ENCODE data around the gene PRKAR2B. TPM values are rescaled to one million over a fixed set of nuclear protein-coding genes. Genes with fewer than 3 reads are reported as not detected.

The PRKAR2B gene
- total and polyA plus RNA-seq, 2 donors (not counting 1 experiment from before 2014, with no cell fraction given): 6.5 to 14.7 TPM

DNA sequence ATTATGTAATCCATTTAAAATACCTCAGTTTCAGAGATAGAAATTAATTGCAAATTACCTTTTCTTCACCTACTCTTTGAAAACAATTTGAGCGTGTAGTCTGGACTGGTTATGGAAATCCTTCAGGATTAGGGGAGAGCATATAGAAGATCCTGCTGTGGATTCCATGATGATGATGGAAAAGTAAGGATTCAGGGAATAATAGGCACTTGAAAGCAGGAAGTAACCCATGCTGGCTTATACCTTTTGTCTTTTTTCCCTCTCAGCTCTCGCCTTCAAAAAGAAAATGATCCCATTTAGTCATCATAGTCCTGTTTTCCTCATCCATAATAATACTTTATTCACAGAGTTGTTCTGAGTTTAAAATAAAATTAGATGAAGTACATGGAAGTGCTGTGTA lies 128.7 kb downstream of the PRKAR2B start:
- no peaks in the 10 kb centered on the region for H3K36me3 ChIP-seq (ENCODE audit: control insufficient read depth, insufficient read depth, low read length)
- no peak overlapping the region for H3K4me3 ChIP-seq (replicated peaks in 1 of 4; ENCODE audit: control extremely low read depth in 1 of 4, insufficient read depth in 1 of 4, low read depth in 3 of 4, low read length in 4 of 4)
- H3K79me2 ChIP-seq (ENCODE audit: control insufficient read depth, insufficient read depth, low read length): peaks cover 62% of the 10 kb centered on the region
- no peak overlapping the region for H3K9ac ChIP-seq (ENCODE audit: insufficient read depth, low read length)
- no peak overlapping the region for H2AFZ ChIP-seq (ENCODE audit: low read length)
- no peak for TF ChIP-seq EZH2 (IDR thresholded peaks at IDR 0.05; ENCODE audit: low read length, missing control alignments)
- TF ChIP-seq, protein P1, sequence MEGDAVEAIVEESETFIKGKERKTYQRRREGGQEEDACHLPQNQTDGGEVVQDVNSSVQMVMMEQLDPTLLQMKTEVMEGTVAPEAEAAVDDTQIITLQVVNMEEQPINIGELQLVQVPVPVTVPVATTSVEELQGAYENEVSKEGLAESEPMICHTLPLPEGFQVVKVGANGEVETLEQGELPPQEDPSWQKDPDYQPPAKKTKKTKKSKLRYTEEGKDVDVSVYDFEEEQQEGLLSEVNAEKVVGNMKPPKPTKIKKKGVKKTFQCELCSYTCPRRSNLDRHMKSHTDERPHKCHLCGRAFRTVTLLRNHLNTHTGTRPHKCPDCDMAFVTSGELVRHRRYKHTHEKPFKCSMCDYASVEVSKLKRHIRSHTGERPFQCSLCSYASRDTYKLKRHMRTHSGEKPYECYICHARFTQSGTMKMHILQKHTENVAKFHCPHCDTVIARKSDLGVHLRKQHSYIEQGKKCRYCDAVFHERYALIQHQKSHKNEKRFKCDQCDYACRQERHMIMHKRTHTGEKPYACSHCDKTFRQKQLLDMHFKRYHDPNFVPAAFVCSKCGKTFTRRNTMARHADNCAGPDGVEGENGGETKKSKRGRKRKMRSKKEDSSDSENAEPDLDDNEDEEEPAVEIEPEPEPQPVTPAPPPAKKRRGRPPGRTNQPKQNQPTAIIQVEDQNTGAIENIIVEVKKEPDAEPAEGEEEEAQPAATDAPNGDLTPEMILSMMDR (conservative IDR thresholded peaks at IDR 0.05 in 1 of 2, IDR thresholded peaks at IDR 0.05 in 1 of 2; ENCODE audit: low read depth in 1 of 2, low read length in 2 of 2): no peak
- no peaks in the 10 kb centered on the region for H3K4me1 ChIP-seq (ENCODE audit: control insufficient read depth, extremely low read depth, insufficient read depth, low read length)
- no peak overlapping the region for H3K27ac ChIP-seq (ENCODE audit: insufficient read depth, low read length)
- no peak overlapping the region for H3K4me2 ChIP-seq (ENCODE audit: extremely low read depth, insufficient read depth, low read length)
- no peaks in the 10 kb centered on the region for H3K27me3 ChIP-seq (ENCODE audit: control insufficient read depth, insufficient read depth, low read length)
- H3K9me3 ChIP-seq (ENCODE audit: control insufficient read depth, insufficient read depth, low read depth, low read length): no peaks in the 10 kb centered on the region
- H4K20me1 ChIP-seq (ENCODE audit: control insufficient read depth, extremely low read depth, insufficient read depth, low read length): peaks cover 5% of the 10 kb centered on the region
- DNase-seq (ENCODE audit: low read depth in 2 of 2): no peak

DNA sequence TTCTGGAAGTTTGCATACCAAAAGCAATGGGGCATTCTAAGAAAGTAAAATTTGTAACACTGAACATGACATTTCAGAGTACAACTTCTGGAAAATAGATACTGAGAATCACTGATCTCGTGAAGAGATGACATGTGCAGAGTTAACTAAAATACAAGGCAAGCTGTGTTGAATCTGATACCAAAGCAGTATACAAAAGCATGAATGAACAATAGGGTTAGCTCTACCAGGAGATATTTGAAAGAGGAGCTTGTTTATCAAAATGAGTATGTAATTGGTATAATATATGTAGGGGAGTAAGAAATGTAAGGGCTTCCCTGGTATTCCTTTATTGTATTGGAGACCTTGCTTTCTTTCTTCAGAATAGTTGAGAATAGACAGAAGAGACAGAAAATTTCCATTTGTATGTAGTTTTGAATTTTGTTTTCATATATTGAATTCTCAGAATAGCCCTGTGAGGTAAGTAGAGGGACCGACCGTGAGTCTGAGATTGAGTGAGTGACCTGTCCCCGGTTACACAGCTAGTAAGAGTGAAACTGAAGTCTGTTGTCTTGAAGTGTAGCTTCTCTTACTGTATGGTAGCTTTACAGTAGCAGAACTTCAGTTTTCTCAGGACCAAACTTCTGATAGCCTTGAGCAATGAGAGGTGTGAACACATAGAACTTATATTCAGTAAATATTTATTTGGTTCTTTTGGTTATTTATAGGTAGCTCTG lies 129.3 kb downstream of the PRKAR2B start:
- no peak overlapping the region for H3K4me2 ChIP-seq (ENCODE audit: extremely low read depth, insufficient read depth, low read length)
- H3K9me3 ChIP-seq (ENCODE audit: control insufficient read depth, insufficient read depth, low read depth, low read length): no peaks in the 10 kb centered on the region
- H3K9ac ChIP-seq (ENCODE audit: insufficient read depth, low read length): no peak overlapping the region
- peaks cover 5% of the 10 kb centered on the region for H4K20me1 ChIP-seq (ENCODE audit: control insufficient read depth, extremely low read depth, insufficient read depth, low read length)
- H3K4me3 ChIP-seq (replicated peaks in 1 of 4; ENCODE audit: control extremely low read depth in 1 of 4, insufficient read depth in 1 of 4, low read depth in 3 of 4, low read length in 4 of 4): no peak overlapping the region
- no peak overlapping the region for H2AFZ ChIP-seq (ENCODE audit: low read length)
- H3K79me2 ChIP-seq (ENCODE audit: control insufficient read depth, insufficient read depth, low read length): peaks cover 62% of the 10 kb centered on the region
- TF ChIP-seq, protein P1 (conservative IDR thresholded peaks at IDR 0.05 in 1 of 2, IDR thresholded peaks at IDR 0.05 in 1 of 2; ENCODE audit: low read depth in 1 of 2, low read length in 2 of 2): no peak
- TF ChIP-seq EZH2 (IDR thresholded peaks at IDR 0.05; ENCODE audit: low read length, missing control alignments): no peak
- H3K4me1 ChIP-seq (ENCODE audit: control insufficient read depth, extremely low read depth, insufficient read depth, low read length): no peaks in the 10 kb centered on the region
- no peak overlapping the region for H3K27ac ChIP-seq (ENCODE audit: insufficient read depth, low read length)
- H3K36me3 ChIP-seq (ENCODE audit: control insufficient read depth, insufficient read depth, low read length): no peaks in the 10 kb centered on the region
- no peaks in the 10 kb centered on the region for H3K27me3 ChIP-seq (ENCODE audit: control insufficient read depth, insufficient read depth, low read length)
- no peak for DNase-seq (ENCODE audit: low read depth in 2 of 2)

DNA sequence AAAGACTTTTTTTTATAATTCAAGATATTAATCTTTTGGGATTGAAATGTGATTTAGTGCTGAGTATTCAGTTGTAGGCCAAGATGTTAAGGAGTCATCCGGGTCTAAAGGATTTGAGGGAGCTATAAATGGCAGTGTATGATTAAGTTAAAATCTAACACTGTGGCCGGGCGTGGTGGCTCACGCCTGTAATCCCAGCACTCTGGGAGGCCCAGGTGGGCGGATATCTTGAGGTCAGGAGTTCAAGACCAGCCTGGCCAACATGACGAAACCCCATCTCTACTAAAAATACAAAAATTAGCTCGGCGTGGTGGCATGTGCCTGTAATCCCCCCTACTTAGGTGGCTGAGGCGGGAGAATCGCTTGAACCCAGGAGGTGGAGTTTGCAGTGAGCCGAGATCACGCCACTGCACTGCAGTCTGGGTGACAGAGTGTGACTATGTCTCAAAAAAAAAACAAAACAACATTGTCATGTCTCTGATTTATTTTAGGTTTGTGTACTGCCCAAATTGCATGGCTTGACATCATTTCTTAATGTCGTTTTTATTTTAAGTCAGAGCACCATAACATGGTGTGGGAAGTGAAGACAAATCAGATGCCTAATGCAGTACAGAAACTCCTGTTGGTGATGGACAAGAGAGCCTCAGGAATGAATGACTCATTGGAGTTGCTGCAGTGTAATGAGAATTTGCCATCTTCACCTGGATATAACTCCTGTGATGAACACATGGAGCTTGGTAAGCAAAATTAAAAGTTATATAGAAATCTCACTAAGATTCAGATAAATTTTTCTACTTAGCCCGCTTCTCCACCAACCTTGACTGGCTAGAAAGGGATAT lies 135.0 kb downstream of the PRKAR2B start:
- no peak overlapping the region for H3K4me2 ChIP-seq (ENCODE audit: extremely low read depth, insufficient read depth, low read length)
- no peaks in the 10 kb centered on the region for H3K9me3 ChIP-seq (ENCODE audit: control insufficient read depth, insufficient read depth, low read depth, low read length)
- H3K4me1 ChIP-seq (ENCODE audit: control insufficient read depth, extremely low read depth, insufficient read depth, low read length): peaks cover 3% of the 10 kb centered on the region
- H3K27ac ChIP-seq (ENCODE audit: insufficient read depth, low read length): no peak overlapping the region
- H3K36me3 ChIP-seq (ENCODE audit: control insufficient read depth, insufficient read depth, low read length): peaks cover 2% of the 10 kb centered on the region
- no peak overlapping the region for H3K9ac ChIP-seq (ENCODE audit: insufficient read depth, low read length)
- no peaks in the 10 kb centered on the region for H3K27me3 ChIP-seq (ENCODE audit: control insufficient read depth, insufficient read depth, low read length)
- H2AFZ ChIP-seq (ENCODE audit: low read length): no peak overlapping the region
- DNase-seq (ENCODE audit: low read depth in 2 of 2): peak; percentile 29 to 65
- TF ChIP-seq EZH2 (IDR thresholded peaks at IDR 0.05; ENCODE audit: low read length, missing control alignments): no peak
- TF ChIP-seq, protein P1 (conservative IDR thresholded peaks at IDR 0.05 in 1 of 2, IDR thresholded peaks at IDR 0.05 in 1 of 2; ENCODE audit: low read depth in 1 of 2, low read length in 2 of 2): no peak
- H3K4me3 ChIP-seq (replicated peaks in 1 of 4; ENCODE audit: control extremely low read depth in 1 of 4, insufficient read depth in 1 of 4, low read depth in 3 of 4, low read length in 4 of 4): no peak overlapping the region
- H3K79me2 ChIP-seq (ENCODE audit: control insufficient read depth, insufficient read depth, low read length): peaks cover 22% of the 10 kb centered on the region
- peaks cover 2% of the 10 kb centered on the region for H4K20me1 ChIP-seq (ENCODE audit: control insufficient read depth, extremely low read depth, insufficient read depth, low read length)
